ENCODE data around the gene EXOC4. TPM values are rescaled to one million over a fixed set of nuclear protein-coding genes. Genes with fewer than 3 reads are reported as not detected.

EXOC4 gene
- total and polyA plus RNA-seq, 7 experiments from 2014 or later = 44.1 to 106 (median 74.2) TPM

DNA sequence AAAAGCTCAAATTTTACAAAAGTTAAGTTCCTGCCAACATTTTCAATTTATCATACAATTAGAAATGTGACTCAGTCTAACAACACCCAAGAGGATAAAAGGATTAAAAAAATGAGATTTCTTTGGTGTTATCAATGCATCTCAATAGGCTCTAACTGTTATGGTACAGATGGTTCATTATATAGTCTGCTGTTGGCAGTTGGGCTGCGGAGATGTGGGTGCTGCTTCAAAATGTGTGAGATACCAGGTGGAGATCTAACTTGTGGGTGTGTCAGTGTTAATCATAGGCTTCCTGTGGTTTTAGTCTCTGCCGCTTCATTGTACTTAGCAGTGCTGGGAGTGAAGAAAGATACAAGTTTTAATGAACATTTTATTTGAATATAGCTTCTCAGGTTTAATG is 231.2 kb downstream of the EXOC4 start:
- Mint-ChIP-seq H3K27me3 (no peaks in the 10 kb centered on the region), H3K4me1 (peaks cover 23 to 56% (median 43%) of the 10 kb centered on the region in 7 donors), H3K36me3 (peaks cover 6 to 27% (median 19%) of the 10 kb centered on the region in 5 donors), H3K4me3 (peak overlapping the region; percentile 1 to 87 (median 62)), H3K9me3 (no peaks in the 10 kb centered on the region), H3K27ac (peak overlapping the region; percentile 0 to 82 (median 41))
- H3K27me3 ChIP-seq (ENCODE audit: control insufficient read depth in 2 of 2, insufficient read depth in 2 of 2, low read length in 2 of 2) = no peaks in the 10 kb centered on the region
- ATAC-seq (peak; percentile 89), DNase-seq (peak in 7 of 9 donors; percentile 13 to 54 (median 29))
- no peaks in the 10 kb centered on the region for H3K9me3 ChIP-seq (ENCODE audit: control insufficient read depth in 2 of 3, low read length in 3 of 3)
- H3K36me3 ChIP-seq (ENCODE audit: control insufficient read depth in 2 of 3, insufficient read depth in 3 of 3, low read length in 3 of 3) = no peaks in the 10 kb centered on the region
- CTCF ChIA-PET = no interaction called here
- H3K4me1 ChIP-seq (ENCODE audit: control insufficient read depth in 2 of 2, insufficient read depth in 2 of 2, low read length in 2 of 2) = peaks cover 21 to 30% of the 10 kb centered on the region in 2 donors
- POLR2A ChIA-PET = no interaction called here
- intact Hi-C loops (cut with micrococcal nuclease) = loop anchor here in 1 of 2 donors (5.0 kb wide), 1 partner anchor 48 kb away; no protein-coding TSS in a partner anchor
- peak overlapping the region; percentile 12 for H3K4me3 ChIP-seq (ENCODE audit: low read length)
- peak overlapping the region; percentile 26 for H3K27ac ChIP-seq (ENCODE audit: low read depth, low read length)

DNA sequence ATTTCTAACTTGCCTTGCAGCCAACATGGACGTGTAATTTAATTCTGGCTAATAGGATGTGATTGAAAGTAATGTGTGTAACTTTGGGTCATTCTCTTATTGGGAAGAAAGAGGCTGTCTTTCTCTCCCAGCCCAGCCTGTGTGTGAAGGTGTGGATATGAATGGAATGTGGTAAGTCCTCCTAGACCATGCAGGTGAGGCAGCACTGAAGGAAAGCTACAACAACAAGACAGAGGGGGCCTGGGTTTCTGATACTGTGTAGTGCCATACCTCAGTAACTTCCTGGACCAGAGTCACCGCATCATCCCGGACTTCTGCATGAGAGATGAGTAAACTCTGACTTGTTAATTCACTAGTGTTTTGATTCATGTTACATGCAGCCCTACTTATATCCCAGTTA is 237.0 kb downstream of the EXOC4 start:
- H3K27me3 ChIP-seq (ENCODE audit: control insufficient read depth in 2 of 2, insufficient read depth in 2 of 2, low read length in 2 of 2) = no peaks in the 10 kb centered on the region
- Mint-ChIP-seq H3K4me1 (peaks cover 0 to 27% (median 15%) of the 10 kb centered on the region in 7 donors), H3K4me3 (no peak overlapping the region), H3K36me3 (peaks cover 12 to 48% (median 41%) of the 10 kb centered on the region in 5 donors), H3K27me3 (no peaks in the 10 kb centered on the region), H3K27ac (no peak overlapping the region), H3K9me3 (peaks cover 0 to 5% (median 0%) of the 10 kb centered on the region in 11 donors)
- no peak overlapping the region for H3K27ac ChIP-seq (ENCODE audit: low read depth, low read length)
- H3K4me1 ChIP-seq (ENCODE audit: control insufficient read depth in 2 of 2, insufficient read depth in 2 of 2, low read length in 2 of 2) = no peaks in the 10 kb centered on the region
- DNase-seq = no peak
- ATAC-seq = no peak
- H3K4me3 ChIP-seq (ENCODE audit: low read length) = no peak overlapping the region
- ChIA-PET CTCF (no interaction called here), POLR2A (no interaction called here)
- no peaks in the 10 kb centered on the region for H3K9me3 ChIP-seq (ENCODE audit: control insufficient read depth in 2 of 3, low read length in 3 of 3)
- H3K36me3 ChIP-seq (ENCODE audit: control insufficient read depth in 2 of 3, insufficient read depth in 3 of 3, low read length in 3 of 3) = no peaks in the 10 kb centered on the region
- intact Hi-C loops (cut with micrococcal nuclease) = no loop called here

DNA sequence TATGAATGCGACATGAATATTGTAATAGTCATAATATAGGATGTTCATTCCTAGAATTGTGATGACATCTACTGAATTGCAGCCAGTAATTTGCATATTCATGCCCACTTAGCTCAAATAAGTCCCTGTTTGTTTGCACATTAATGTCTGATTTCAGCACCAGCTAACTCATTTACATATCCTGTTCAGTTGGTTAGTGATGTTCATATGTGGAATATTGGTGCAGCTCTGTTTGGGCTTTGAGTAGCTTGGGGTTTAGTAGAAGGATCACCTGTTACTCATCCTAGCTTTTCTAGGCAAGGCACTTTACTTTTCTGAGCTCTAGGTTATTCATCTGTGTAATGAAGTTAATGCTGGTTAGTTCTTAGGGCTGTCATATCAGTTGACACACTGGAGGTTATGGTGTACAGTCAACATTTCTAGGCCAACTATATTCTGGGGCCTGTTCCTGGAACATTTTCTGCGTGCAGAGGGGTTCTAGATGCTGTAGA is 238.4 kb downstream of the EXOC4 start:
- Mint-ChIP-seq H3K36me3 (peaks cover 12 to 54% (median 37%) of the 10 kb centered on the region in 5 donors), H3K27me3 (no peaks in the 10 kb centered on the region), H3K27ac (peak overlapping the region in 2 of 9 donors; percentile 1 to 3), H3K4me1 (peaks cover 0 to 24% (median 5%) of the 10 kb centered on the region in 7 donors), H3K9me3 (peaks cover 0 to 5% (median 0%) of the 10 kb centered on the region in 11 donors), H3K4me3 (peak overlapping the region in 1 of 10 donors; percentile 1)
- intact Hi-C loops (cut with micrococcal nuclease) = no loop called here
- no peaks in the 10 kb centered on the region for H3K27me3 ChIP-seq (ENCODE audit: control insufficient read depth in 2 of 2, insufficient read depth in 2 of 2, low read length in 2 of 2)
- ATAC-seq (no peak), DNase-seq (no peak)
- no peaks in the 10 kb centered on the region for H3K9me3 ChIP-seq (ENCODE audit: control insufficient read depth in 2 of 3, low read length in 3 of 3)
- H3K4me3 ChIP-seq (ENCODE audit: low read length) = no peak overlapping the region
- H3K4me1 ChIP-seq (ENCODE audit: control insufficient read depth in 2 of 2, insufficient read depth in 2 of 2, low read length in 2 of 2) = no peaks in the 10 kb centered on the region
- ChIA-PET POLR2A (interaction anchor here (0.8 kb wide), 1 partner anchor 16 kb away, joined by 5 read pairs; no protein-coding TSS in a partner anchor), CTCF (no interaction called here)
- H3K36me3 ChIP-seq (ENCODE audit: control insufficient read depth in 2 of 3, insufficient read depth in 3 of 3, low read length in 3 of 3) = no peaks in the 10 kb centered on the region
- H3K27ac ChIP-seq (ENCODE audit: low read depth, low read length) = no peak overlapping the region

DNA sequence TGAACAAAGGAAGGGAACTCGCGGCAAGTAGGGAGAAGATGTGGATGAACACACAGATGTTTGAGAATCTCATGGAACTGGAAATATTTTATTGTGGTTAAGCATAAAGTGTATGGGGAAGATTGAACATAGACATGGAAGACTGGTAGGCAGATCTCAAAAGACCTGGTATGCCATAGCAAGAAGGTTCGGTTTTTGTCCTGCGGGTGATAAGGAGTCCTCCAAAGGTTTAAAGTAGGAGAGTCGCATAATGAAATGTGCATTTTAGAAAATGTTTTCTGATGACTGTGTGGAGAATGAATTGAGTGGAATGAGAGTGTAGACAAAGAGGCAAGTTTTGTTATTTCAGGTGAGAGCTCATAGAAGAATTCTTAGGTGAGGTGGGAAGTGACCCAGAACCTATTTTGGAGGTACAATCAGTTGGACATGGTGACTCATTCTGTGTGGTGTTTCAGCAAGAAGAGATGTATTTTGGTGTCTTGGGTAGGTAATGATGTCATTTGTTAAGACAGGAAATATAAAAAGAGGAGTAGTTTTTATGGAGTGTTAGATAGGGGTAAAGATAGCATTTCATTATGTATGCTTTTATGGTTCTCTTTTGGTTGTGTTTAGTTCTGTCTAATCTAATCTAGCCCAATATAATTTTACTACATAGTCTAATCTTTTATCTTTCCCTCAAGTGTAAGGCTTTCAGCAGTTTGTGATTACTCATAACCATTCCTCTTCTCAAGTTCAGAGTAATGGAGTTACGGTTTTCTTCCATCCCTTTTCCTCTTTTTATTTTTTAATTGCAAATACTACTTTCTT is 239.2 kb downstream of the EXOC4 start:
- peak overlapping the region in 1 of 10 donors; percentile 1 for H3K4me3 Mint-ChIP-seq
- no peak for DNase-seq
- H3K4me1 ChIP-seq (ENCODE audit: control insufficient read depth in 2 of 2, insufficient read depth in 2 of 2, low read length in 2 of 2) = no peaks in the 10 kb centered on the region
- H3K27ac Mint-ChIP-seq = peak overlapping the region in 4 of 9 donors; percentile 1 to 57 (median 5)
- intact Hi-C loops (cut with micrococcal nuclease) = no loop called here
- H3K27me3 Mint-ChIP-seq = no peaks in the 10 kb centered on the region
- ChIA-PET POLR2A (no interaction called here), CTCF (no interaction called here)
- H3K36me3 ChIP-seq (ENCODE audit: control insufficient read depth in 2 of 3, insufficient read depth in 3 of 3, low read length in 3 of 3) = no peaks in the 10 kb centered on the region
- H3K9me3 ChIP-seq (ENCODE audit: control insufficient read depth in 2 of 3, low read length in 3 of 3) = no peaks in the 10 kb centered on the region
- H3K9me3 Mint-ChIP-seq = peaks cover 0 to 5% (median 0%) of the 10 kb centered on the region in 11 donors
- no peak overlapping the region for H3K27ac ChIP-seq (ENCODE audit: low read depth, low read length)
- peaks cover 12 to 59% (median 38%) of the 10 kb centered on the region in 5 donors for H3K36me3 Mint-ChIP-seq
- H3K4me3 ChIP-seq (ENCODE audit: low read length) = no peak overlapping the region
- H3K27me3 ChIP-seq (ENCODE audit: control insufficient read depth in 2 of 2, insufficient read depth in 2 of 2, low read length in 2 of 2) = no peaks in the 10 kb centered on the region
- peaks cover 0 to 24% (median 5%) of the 10 kb centered on the region in 7 donors for H3K4me1 Mint-ChIP-seq
- no peak for ATAC-seq

DNA sequence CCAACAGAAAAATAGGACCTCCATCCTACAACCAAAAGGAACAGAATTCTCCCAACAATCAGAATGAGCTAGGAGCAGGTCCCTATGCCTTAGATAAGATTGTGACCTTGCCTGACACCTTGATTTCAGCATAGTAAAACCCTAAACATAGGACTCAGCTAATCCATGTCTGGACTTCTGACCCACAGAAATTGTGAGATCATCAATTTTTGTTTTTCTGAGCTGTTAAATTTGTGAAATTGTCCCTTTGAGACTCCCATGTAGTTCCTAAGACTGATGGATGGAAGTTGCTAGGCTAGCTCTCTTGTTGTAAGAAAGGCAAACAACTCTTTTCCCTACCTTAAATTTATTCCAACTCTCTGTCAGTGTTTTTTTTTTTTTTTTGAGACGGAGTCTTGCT is 244.2 kb downstream of the EXOC4 start:
- H3K4me3 Mint-ChIP-seq = no peak overlapping the region
- Histone ChIP-seq H3K27ac (ENCODE audit: low read depth, low read length) (no peak overlapping the region), H3K4me1 (ENCODE audit: control insufficient read depth in 2 of 2, insufficient read depth in 2 of 2, low read length in 2 of 2) (no peaks in the 10 kb centered on the region), H3K27me3 (ENCODE audit: control insufficient read depth in 2 of 2, insufficient read depth in 2 of 2, low read length in 2 of 2) (no peaks in the 10 kb centered on the region), H3K36me3 (ENCODE audit: control insufficient read depth in 2 of 3, insufficient read depth in 3 of 3, low read length in 3 of 3) (no peaks in the 10 kb centered on the region), H3K9me3 (ENCODE audit: control insufficient read depth in 2 of 3, low read length in 3 of 3) (no peaks in the 10 kb centered on the region), H3K4me3 (ENCODE audit: low read length) (no peak overlapping the region)
- ATAC-seq (no peak), DNase-seq (no peak)
- H3K36me3 Mint-ChIP-seq = peaks cover 5 to 54% (median 41%) of the 10 kb centered on the region in 5 donors
- H3K27ac Mint-ChIP-seq = no peak overlapping the region
- ChIA-PET POLR2A (no interaction called here), CTCF (interaction anchor here (0.6 kb wide), 1 partner anchor 128 kb away, joined by 3 read pairs; no protein-coding TSS in a partner anchor)
- peaks cover 0 to 5% (median 0%) of the 10 kb centered on the region in 11 donors for H3K9me3 Mint-ChIP-seq
- H3K27me3 Mint-ChIP-seq = no peaks in the 10 kb centered on the region
- intact Hi-C loops (cut with micrococcal nuclease) = no loop called here
- peaks cover 0 to 10% (median 3%) of the 10 kb centered on the region in 7 donors for H3K4me1 Mint-ChIP-seq

DNA sequence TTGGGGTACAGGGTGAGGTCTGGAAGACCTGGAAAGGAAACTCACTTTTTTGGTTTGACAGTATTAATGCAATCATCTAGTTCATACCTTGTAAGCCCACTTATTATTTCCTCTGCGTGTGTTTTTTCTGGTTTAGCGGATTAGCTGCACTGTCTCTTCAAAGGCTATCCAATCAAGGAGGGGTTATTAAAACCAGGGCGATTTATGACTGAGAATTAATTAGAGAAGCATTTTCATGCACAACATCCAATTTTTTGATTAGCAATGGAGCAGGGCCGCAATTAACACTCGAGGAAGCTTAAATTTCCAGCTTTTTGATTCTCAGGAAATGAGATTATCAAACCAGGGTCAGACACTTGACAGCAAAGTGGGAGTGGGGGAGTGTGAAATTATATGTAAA is 248.9 kb downstream of the EXOC4 start:
- no peaks in the 10 kb centered on the region for H3K9me3 ChIP-seq (ENCODE audit: control insufficient read depth in 2 of 3, low read length in 3 of 3)
- H3K27me3 ChIP-seq (ENCODE audit: control insufficient read depth in 2 of 2, insufficient read depth in 2 of 2, low read length in 2 of 2) = no peaks in the 10 kb centered on the region
- no peaks in the 10 kb centered on the region for H3K27me3 Mint-ChIP-seq
- ATAC-seq (no peak), DNase-seq (no peak)
- H3K4me1 Mint-ChIP-seq = peaks cover 0 to 7% (median 0%) of the 10 kb centered on the region in 7 donors
- no peak overlapping the region for H3K27ac Mint-ChIP-seq
- ChIA-PET POLR2A (interaction anchor here (0.5 kb wide), 1 partner anchor 95 kb away, joined by 3 read pairs; no protein-coding TSS in a partner anchor), CTCF (no interaction called here)
- H3K4me3 Mint-ChIP-seq = no peak overlapping the region
- peaks cover 0 to 37% (median 21%) of the 10 kb centered on the region in 5 donors for H3K36me3 Mint-ChIP-seq
- peaks cover 0 to 2% (median 0%) of the 10 kb centered on the region in 11 donors for H3K9me3 Mint-ChIP-seq
- no peak overlapping the region for H3K4me3 ChIP-seq (ENCODE audit: low read length)
- H3K27ac ChIP-seq (ENCODE audit: low read depth, low read length) = no peak overlapping the region
- no peaks in the 10 kb centered on the region for H3K36me3 ChIP-seq (ENCODE audit: control insufficient read depth in 2 of 3, insufficient read depth in 3 of 3, low read length in 3 of 3)
- intact Hi-C loops (cut with micrococcal nuclease) = no loop called here
- H3K4me1 ChIP-seq (ENCODE audit: control insufficient read depth in 2 of 2, insufficient read depth in 2 of 2, low read length in 2 of 2) = no peaks in the 10 kb centered on the region

Data from naive thymus-derived CD4-positive, alpha-beta T cell (primary cell).